NCI-H69 (cell line): ENCODE results near the gene RGPD5.
"Not testable (repeated sequence)": the region's sequence is repeated elsewhere in the genome, so short reads cannot be mapped to it uniquely, and the experiment has no call there.

Experiments used
- DNase-seq: peaks from one replicate; lab custom pipeline; 2025; lab: John Stamatoyannopoulos, UW

Gene RGPD5

DNA sequence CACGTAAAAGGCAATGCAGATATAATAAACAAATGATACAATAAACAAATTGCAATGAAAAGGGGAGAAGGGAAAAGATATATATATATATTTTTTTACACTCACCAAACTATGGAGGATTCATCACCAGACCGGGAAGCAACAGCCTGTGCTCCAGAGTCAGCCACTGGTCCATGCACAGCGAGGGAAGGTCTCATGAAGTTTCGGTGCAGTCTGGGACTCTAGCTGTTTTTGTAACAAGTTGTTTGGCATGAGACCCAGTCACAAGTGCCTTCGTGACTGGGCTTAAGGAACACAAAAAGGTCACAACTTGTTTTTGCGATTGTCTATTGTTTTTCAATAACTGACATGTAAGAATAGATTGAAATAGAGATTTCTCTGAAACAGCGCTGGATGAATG, 99.6 kb downstream of the RGPD5 start:
- DNase-seq = not testable (repeated sequence)

- DNase-seq = not testable (repeated sequence)
Measured at GRCh38 chr2:109894141-109894540, 100.0 kb downstream of the RGPD5 start.

DNA sequence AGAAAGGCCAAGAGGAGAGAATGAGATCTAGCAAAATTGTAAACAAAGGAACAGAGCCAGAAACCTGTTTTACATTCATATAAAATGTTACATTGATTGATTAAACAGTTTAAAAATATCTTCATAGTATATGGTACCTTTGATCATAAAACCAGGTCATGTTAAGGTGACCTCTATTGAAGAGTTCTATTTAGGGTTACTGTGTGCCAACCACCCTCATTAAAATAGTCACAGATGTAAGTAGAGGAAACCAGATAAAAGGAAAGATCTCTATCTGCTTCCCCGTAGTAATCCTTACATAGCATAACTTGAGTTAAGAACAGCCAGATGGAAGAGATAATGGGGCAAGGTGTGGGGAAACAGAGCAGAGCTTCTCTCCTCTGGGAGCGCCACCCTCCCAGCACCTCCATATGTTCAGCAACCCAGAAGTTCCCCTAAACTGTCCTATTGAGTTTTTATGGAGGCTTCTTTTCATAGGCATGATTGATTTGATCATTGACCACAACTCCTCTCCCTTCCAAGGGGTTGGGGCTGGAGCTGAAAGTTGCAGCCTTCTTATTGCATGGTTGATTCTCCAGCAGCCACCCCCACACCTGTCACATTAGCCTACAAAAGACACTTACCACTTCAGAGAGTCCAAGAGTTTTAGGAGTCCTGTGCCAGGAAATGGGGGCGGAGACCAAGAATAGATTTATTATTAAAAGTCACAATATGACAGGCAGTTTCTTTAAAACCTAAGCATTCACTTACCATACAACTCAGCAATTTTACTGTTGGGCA, 101.2 kb downstream of the RGPD5 start:
- DNase-seq = not testable (repeated sequence)

DNA sequence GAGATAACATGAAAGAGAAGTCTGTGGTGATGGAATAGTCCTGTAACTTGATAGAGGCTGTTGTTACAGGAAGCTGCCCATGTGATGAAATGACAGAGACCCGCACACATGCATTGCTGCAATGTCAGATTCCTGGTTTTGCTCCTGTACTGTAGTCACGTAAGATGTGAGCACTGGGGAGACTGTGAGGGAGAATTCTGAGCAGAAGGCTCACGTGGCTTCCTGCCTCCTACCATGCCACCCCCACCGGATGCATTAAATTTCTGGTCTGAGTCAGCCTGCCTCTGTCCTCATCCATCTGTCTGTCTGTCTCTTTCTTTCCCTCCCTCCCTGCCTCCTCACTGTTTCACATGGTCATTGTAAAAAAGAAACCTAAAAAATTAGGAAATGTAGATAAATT, 102.1 kb downstream of the RGPD5 start:
- DNase-seq = not testable (repeated sequence)

- not testable (repeated sequence) for DNase-seq
Measured at GRCh38 chr2:109897769-109898461, 103.8 kb downstream of the RGPD5 start.

GRCh38 chr2:109898462-109899336, 104.6 kb downstream of the RGPD5 start, which contains the start of gene LIMS3:
Gene LIMS3, plus strand, starts transcription at chr2:109898688. Its CDS starts 41 bp downstream, at chr2:109898729.
- DNase-seq = not testable (repeated sequence)

DNA sequence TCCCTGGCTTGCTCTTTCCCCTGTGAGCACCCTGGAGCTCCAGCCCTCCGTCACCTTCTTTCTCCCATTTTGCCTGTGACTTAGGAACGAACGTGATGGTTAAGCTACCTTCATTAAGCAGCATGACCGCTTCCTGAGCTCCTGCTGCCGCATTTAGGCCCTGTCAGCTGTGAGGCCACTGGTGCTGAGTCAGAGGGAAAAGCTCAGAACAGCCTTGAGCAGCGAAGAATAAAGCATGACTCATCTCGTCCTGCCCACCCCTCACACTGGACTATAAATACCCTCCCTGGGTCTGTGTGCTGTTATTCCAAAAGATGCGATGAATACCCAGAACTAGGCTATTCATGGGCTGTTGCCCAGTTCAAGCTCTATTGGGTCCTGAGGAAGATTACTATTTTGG, 111.7 kb downstream of the RGPD5 start:
- DNase-seq = not testable (repeated sequence)
